Activated CD8-positive, alpha-beta T cell treated with anti-CD3 and anti-CD28 coated beads, Interleukin-2, amount 10 ng/mL, durations not matched to agents 7 days and 5 days (primary cell): ENCODE results near the gene IFNLR1. TPM values are rescaled to one million over a fixed set of nuclear protein-coding genes. Genes with fewer than 3 reads are reported as not detected.
A peak's percentile ranks its signal among the peaks of the same experiment; 100 is the strongest.

Experiments used
- ATAC-seq: fragments of 150-1000 bp; cut with Tn5 transposase; one replicate; pipeline ENCODE4 v1.10.0; 2021; ENCODE audit warnings: moderate library complexity
- CTCF ChIA-PET: fragments of 350-600 bp; sonication (Branson Sonifier 250); formaldehyde crosslinking; loops from one replicate; lab custom pipeline; 2021; ENCODE audit warnings: antibody characterized with exemption; lab: Charles Lee
- POLR2A ChIA-PET: fragments of 350-600 bp; sonication (Branson Sonifier 250); formaldehyde crosslinking; loops from one replicate; lab custom pipeline; 2021; ENCODE audit warnings: antibody characterized with exemption; lab: Charles Lee
- DNase-seq: peaks from one replicate; pipeline ENCODE4 v3.0.0-alpha.2; 2020
- H3K27ac Mint-ChIP-seq: one replicate; pipeline ENCODE4 v1.8.0; 2021; ENCODE audit warnings: mild to moderate bottlenecking, mixed read lengths
- H3K27me3 Mint-ChIP-seq: one replicate; pipeline ENCODE4 v1.8.0; 2021; ENCODE audit warnings: low read depth, mixed read lengths
- H3K36me3 Mint-ChIP-seq: one replicate; pipeline ENCODE4 v1.8.0; 2021; ENCODE audit warnings: low read depth, mixed read lengths
- H3K4me1 Mint-ChIP-seq: one replicate; pipeline ENCODE4 v1.8.0; 2021; ENCODE audit warnings: low read depth, mixed read lengths
- H3K4me3 Mint-ChIP-seq: one replicate; pipeline ENCODE4 v1.8.0; 2021; ENCODE audit warnings: mild to moderate bottlenecking, mixed read lengths
- H3K9me3 Mint-ChIP-seq: one replicate; pipeline ENCODE4 v1.8.0; 2022; ENCODE audit warnings: mixed read lengths; ENCODE audit not compliant: insufficient read depth
- total RNA-seq, 2 experiments: library from RNA; stranded (reverse); gene quantifications; one replicate each; pipeline ENCODE4 v1.2.3, GENCODE V29; 2021

Gene IFNLR1
- total RNA-seq, 2 experiments from 2014 or later = 2.6 to 4.0 TPM

GRCh38 chr1:24175033-24175755 is 11.9 kb downstream of the IFNLR1 start:
- H3K4me1 Mint-ChIP-seq = no peaks in the 10 kb centered on the region
- no peak for DNase-seq
- no peak overlapping the region for H3K4me3 Mint-ChIP-seq
- H3K27me3 Mint-ChIP-seq = peaks cover 2% of the 10 kb centered on the region
- H3K36me3 Mint-ChIP-seq = no peaks in the 10 kb centered on the region
- POLR2A ChIA-PET = no interaction called here
- no peak for ATAC-seq
- no peaks in the 10 kb centered on the region for H3K9me3 Mint-ChIP-seq
- H3K27ac Mint-ChIP-seq = no peak overlapping the region
- CTCF ChIA-PET = no interaction called here

GRCh38 chr1:24173638-24174575 is 13.2 kb downstream of the IFNLR1 start:
- CTCF ChIA-PET = no interaction called here
- Mint-ChIP-seq H3K9me3 (no peaks in the 10 kb centered on the region), H3K4me1 (no peaks in the 10 kb centered on the region), H3K4me3 (no peak overlapping the region), H3K36me3 (no peaks in the 10 kb centered on the region), H3K27ac (no peak overlapping the region), H3K27me3 (peaks cover 2% of the 10 kb centered on the region)
- POLR2A ChIA-PET = no interaction called here
- DNase-seq (no peak), ATAC-seq (no peak)

GRCh38 chr1:24172598-24172997 is 14.5 kb downstream of the IFNLR1 start:
- ATAC-seq (no peak), DNase-seq (no peak)
- no peaks in the 10 kb centered on the region for H3K9me3 Mint-ChIP-seq
- H3K4me1 Mint-ChIP-seq = no peaks in the 10 kb centered on the region
- CTCF ChIA-PET = interaction anchor here (0.9 to 1.5 kb wide), 5 partner anchors 12 to 243 kb away, joined by 3 to 7 read pairs (median 3); partner anchors contain the start of genes IFNLR1 and NIPAL3
- H3K36me3 Mint-ChIP-seq = no peaks in the 10 kb centered on the region
- peaks cover 2% of the 10 kb centered on the region for H3K27me3 Mint-ChIP-seq
- POLR2A ChIA-PET = no interaction called here
- H3K4me3 Mint-ChIP-seq = no peak overlapping the region
- H3K27ac Mint-ChIP-seq = no peak overlapping the region

DNA sequence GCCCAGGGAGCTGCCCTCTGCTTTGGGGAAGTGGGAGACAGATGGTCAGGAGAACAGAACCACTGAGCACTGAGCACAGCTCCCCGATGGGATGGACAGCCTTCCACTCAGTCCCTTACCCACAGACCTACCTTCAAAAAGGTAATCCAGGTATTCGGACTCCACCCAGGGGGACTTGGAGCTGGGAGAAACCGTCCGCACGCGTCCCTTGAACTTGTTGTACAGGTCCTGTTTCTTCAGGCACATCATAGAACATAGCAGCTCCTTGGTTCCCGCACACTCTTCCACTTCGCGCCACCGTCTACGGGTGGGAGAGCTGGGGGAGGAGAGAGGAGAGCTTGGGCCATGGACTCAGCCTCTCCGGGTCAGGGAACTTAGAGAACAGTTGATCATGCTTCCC is 17.8 kb downstream of the IFNLR1 start:
- DNase-seq (no peak), ATAC-seq (no peak)
- Mint-ChIP-seq H3K4me1 (no peaks in the 10 kb centered on the region), H3K27me3 (peaks cover 1% of the 10 kb centered on the region), H3K4me3 (no peak overlapping the region), H3K9me3 (no peaks in the 10 kb centered on the region), H3K27ac (no peak overlapping the region), H3K36me3 (no peaks in the 10 kb centered on the region)
- POLR2A ChIA-PET = no interaction called here
- CTCF ChIA-PET = interaction anchor here (2.1 kb wide), 1 partner anchor 30 kb away, joined by 5 read pairs; no protein-coding TSS in a partner anchor

DNA sequence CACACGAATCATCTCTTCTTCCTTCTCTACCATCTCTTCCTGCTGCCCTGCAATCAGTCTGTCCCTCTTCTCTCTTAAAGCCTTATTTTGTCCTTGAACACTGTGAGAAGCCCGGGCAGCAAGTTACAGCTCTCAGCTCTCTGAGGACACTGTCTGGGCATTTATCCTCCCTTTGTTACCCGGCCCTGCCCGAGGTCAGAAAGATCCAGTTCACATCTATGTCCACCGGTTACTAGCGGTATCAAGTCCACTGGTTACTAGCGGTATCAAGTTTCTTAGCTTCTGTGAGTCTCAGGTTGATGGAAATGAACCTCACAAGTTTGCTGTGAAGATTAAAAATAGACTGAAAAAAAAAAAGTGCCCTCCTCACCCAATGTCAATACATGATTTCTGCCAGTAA is 18.8 kb downstream of the IFNLR1 start:
- H3K27ac Mint-ChIP-seq = no peak overlapping the region
- no peak overlapping the region for H3K4me3 Mint-ChIP-seq

GRCh38 chr1:24167008-24167407 is 20.1 kb downstream of the IFNLR1 start:
- no peaks in the 10 kb centered on the region for H3K36me3 Mint-ChIP-seq
- no peak overlapping the region for H3K27ac Mint-ChIP-seq
- POLR2A ChIA-PET = interaction anchor here (0.6 kb wide), 1 partner anchor 24 kb away, joined by 3 read pairs; no protein-coding TSS in a partner anchor
- CTCF ChIA-PET = interaction anchor here (1.0 kb wide), 1 partner anchor 17 kb away, joined by 4 read pairs; no protein-coding TSS in a partner anchor
- ATAC-seq (no peak), DNase-seq (no peak)
- no peaks in the 10 kb centered on the region for H3K9me3 Mint-ChIP-seq
- peaks cover 4% of the 10 kb centered on the region for H3K4me1 Mint-ChIP-seq
- no peaks in the 10 kb centered on the region for H3K27me3 Mint-ChIP-seq
- no peak overlapping the region for H3K4me3 Mint-ChIP-seq

More for the DNA sequence above, 18.8 kb downstream of the IFNLR1 start:
- DNase-seq (no peak), ATAC-seq (no peak)
- no peaks in the 10 kb centered on the region for H3K27me3 Mint-ChIP-seq
- no peaks in the 10 kb centered on the region for H3K36me3 Mint-ChIP-seq
- ChIA-PET POLR2A (interaction anchor here (0.7 kb wide), 1 partner anchor 1876 kb away, joined by 3 read pairs; no protein-coding TSS in a partner anchor), CTCF (interaction anchor here (2.1 kb wide), 1 partner anchor 31 kb away, joined by 5 read pairs; no protein-coding TSS in a partner anchor)
- no peaks in the 10 kb centered on the region for H3K4me1 Mint-ChIP-seq
- H3K9me3 Mint-ChIP-seq = no peaks in the 10 kb centered on the region

GRCh38 chr1:24165500-24165899 is 21.6 kb downstream of the IFNLR1 start:
- H3K9me3 Mint-ChIP-seq = no peaks in the 10 kb centered on the region

GRCh38 chr1:24164004-24164403 is 23.1 kb downstream of the IFNLR1 start:
- POLR2A ChIA-PET = no interaction called here
- H3K27me3 Mint-ChIP-seq = no peaks in the 10 kb centered on the region
- H3K9me3 Mint-ChIP-seq = no peaks in the 10 kb centered on the region
- H3K36me3 Mint-ChIP-seq = no peaks in the 10 kb centered on the region
- no peak overlapping the region for H3K27ac Mint-ChIP-seq
- H3K4me1 Mint-ChIP-seq = peaks cover 4% of the 10 kb centered on the region
- DNase-seq (no peak), ATAC-seq (no peak)
- CTCF ChIA-PET = interaction anchor here (0.6 to 1.2 kb wide), 2 partner anchors 35 to 228 kb away, joined by 3 to 4 read pairs; no protein-coding TSS in a partner anchor
- no peak overlapping the region for H3K4me3 Mint-ChIP-seq

More at GRCh38 chr1:24165500-24165899, 21.6 kb downstream of the IFNLR1 start:
- no peak for ATAC-seq
- no peak overlapping the region for H3K27ac Mint-ChIP-seq
- POLR2A ChIA-PET = no interaction called here
- H3K36me3 Mint-ChIP-seq = no peaks in the 10 kb centered on the region
- CTCF ChIA-PET = interaction anchor here (0.6 to 1.0 kb wide), 3 partner anchors 15 to 34 kb away, joined by 3 to 6 read pairs (median 4); no protein-coding TSS in a partner anchor
- H3K4me1 Mint-ChIP-seq = peaks cover 4% of the 10 kb centered on the region
- H3K4me3 Mint-ChIP-seq = no peak overlapping the region
- no peaks in the 10 kb centered on the region for H3K27me3 Mint-ChIP-seq
- DNase-seq = no peak

DNA sequence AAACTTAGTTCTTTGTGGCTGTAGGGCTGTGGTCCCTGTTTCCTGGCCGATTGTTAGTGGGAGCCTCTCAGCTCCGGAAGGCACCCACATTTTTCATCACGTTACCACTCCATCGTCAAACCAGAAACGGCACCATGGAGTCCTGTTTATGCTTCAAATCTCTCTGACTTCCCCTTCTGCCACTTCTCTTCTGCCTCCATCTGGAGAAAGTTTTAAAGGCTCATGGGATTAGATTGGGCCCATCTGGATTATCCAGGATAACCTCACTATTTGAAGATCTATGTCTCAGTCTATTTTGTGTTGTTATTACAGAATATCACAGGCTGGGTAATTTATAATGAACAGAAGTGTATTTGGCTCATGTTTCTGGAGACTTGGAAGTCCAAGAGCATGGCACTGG is 24.9 kb downstream of the IFNLR1 start:
- Mint-ChIP-seq H3K4me3 (no peak overlapping the region), H3K27me3 (no peaks in the 10 kb centered on the region), H3K36me3 (peaks cover 2% of the 10 kb centered on the region), H3K27ac (peak overlapping the region; percentile 3), H3K4me1 (peaks cover 4% of the 10 kb centered on the region), H3K9me3 (no peaks in the 10 kb centered on the region)
- DNase-seq (no peak), ATAC-seq (no peak)
- ChIA-PET CTCF (interaction anchor here (1.3 to 1.7 kb wide), 2 partner anchors 12 to 37 kb away, joined by 3 to 9 read pairs; no protein-coding TSS in a partner anchor), POLR2A (no interaction called here)

DNA sequence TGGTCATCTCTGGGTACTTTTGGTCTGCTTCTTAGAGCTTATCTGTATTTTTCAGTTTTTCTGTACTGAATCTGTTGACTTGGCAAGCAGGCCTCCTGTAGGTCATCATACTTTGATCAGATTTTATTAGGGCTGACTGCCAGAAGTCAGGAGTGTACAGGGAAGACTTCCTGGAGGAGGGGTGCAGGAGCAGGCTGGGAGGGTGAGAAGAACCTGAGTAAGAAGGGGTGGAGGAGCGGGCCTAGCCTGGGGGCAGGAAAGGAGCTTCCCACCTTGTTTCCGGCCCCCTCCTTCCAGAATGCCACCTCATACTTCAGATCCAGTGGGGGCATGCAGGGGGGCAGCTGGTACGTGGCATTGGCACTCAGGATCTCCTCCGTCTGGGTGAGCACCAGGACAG is 25.8 kb downstream of the IFNLR1 start:
- DNase-seq (no peak), ATAC-seq (no peak)
- no peak overlapping the region for H3K27ac Mint-ChIP-seq
- H3K36me3 Mint-ChIP-seq = peaks cover 2% of the 10 kb centered on the region
- ChIA-PET CTCF (interaction anchor here (1.1 to 1.7 kb wide), 3 partner anchors 11 to 230 kb away, joined by 3 to 9 read pairs (median 3); no protein-coding TSS in a partner anchor), POLR2A (no interaction called here)
- no peaks in the 10 kb centered on the region for H3K9me3 Mint-ChIP-seq
- H3K4me1 Mint-ChIP-seq = peaks cover 4% of the 10 kb centered on the region
- no peaks in the 10 kb centered on the region for H3K27me3 Mint-ChIP-seq
- no peak overlapping the region for H3K4me3 Mint-ChIP-seq

GRCh38 chr1:24159366-24159765 is 27.7 kb downstream of the IFNLR1 start:
- Mint-ChIP-seq H3K36me3 (peaks cover 2% of the 10 kb centered on the region), H3K4me1 (peaks cover 4% of the 10 kb centered on the region), H3K27ac (no peak overlapping the region), H3K27me3 (no peaks in the 10 kb centered on the region), H3K4me3 (no peak overlapping the region), H3K9me3 (no peaks in the 10 kb centered on the region)
- CTCF ChIA-PET = interaction anchor here (1.1 to 1.2 kb wide), 2 partner anchors 9 to 232 kb away, joined by 3 to 5 read pairs; no protein-coding TSS in a partner anchor
- ATAC-seq (no peak), DNase-seq (no peak)
- POLR2A ChIA-PET = no interaction called here
